Measurements from ENCODE around the gene LIN37.

Gene LIN37

DNA sequence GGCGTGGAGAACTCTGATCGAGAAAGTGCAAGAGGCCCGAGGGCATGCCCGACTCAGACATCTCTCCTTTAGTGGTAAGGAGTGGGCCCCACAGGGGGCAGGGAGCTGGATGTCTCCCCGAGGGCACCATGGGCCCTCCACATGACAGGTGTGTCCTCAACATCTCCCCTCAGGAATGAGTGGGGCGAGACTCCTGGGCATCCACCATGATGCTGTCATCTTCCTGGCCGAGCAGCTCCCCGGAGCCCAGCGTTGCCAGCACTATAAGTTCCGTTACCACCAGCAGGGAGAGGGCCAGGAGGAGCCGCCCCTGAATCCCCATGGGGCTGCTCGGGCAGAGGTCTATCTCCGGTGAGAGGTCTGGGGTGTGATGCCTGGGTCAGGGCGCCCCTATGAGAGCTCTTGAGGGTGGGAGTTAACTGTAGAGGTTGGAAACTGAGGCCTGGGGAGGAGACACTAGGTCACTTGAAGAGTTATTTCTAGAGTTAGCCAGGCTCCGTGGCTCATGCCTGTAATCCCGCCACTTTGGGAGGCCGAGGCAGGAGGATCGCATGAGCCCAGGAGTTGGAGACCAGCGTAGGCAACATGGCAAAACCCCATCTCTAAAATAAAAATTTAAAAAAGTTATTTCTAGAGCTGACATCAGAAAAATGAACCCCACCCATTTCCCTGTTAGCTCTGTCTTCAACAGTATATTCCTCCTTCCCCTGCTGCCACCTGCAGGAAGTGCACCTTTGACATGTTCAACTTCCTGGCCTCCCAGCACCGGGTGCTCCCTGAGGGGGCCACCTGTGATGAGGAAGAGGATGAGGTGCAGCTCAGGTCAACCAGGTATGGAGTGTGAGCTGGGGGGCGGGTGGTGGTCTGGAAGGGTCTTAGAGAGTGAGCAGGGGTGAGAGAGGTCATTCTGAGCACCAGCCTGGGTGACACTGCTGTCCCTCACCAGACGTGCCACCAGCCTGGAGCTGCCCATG is 11.2 kb upstream of the LIN37 start:
- DNase-seq: peak; percentile 36

DNA sequence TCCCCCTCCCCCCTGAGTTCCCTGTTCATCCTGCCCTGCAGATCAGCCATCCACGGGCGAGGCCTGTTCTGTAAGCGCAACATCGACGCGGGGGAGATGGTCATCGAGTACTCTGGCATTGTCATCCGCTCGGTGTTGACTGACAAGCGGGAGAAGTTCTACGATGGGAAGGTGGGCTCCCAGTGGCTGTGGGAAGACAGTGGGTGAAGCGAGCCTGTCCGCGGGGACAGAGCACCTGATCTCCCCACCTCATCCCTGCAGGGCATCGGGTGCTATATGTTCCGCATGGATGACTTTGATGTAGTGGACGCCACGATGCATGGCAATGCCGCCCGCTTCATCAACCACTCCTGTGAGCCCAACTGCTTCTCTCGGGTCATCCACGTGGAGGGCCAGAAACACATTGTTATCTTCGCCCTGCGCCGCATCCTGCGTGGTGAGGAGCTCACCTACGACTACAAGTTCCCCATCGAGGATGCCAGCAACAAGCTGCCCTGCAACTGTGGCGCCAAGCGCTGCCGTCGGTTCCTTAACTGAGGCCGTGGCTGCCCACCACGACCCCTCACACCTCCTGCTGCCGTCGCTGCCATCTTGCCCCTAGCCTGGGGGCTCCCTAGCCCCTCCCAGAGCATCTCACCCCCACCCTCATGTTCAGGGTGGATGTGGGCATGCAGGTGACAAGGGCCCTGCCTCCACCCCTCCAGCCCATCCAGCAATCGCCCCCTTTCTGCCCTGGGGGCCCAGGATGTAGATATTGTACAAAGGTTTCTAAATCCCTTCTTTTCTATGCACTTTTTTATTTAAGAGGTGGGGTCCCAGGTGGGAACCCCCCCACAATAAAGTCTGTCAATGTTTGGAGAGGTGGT is 10.1 kb upstream of the LIN37 start:
- no peak for DNase-seq

DNA sequence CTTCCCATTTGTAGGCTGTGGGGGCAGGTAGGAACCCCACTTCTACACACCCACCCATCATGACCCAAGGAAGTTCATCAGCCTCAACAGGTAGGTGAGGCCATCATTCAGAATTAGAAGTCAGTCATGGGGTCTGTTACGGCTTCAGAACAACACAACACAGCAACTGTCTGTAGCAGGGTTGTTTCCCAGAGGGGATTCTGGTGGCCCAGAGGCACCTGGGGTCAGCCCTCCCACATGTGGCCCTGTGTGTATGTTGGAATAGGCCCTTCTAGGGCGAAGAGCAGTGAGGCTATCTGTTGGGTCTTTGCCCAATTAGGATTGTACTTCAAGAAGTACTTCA is 9.5 kb upstream of the LIN37 start:
- no peak for DNase-seq

DNA sequence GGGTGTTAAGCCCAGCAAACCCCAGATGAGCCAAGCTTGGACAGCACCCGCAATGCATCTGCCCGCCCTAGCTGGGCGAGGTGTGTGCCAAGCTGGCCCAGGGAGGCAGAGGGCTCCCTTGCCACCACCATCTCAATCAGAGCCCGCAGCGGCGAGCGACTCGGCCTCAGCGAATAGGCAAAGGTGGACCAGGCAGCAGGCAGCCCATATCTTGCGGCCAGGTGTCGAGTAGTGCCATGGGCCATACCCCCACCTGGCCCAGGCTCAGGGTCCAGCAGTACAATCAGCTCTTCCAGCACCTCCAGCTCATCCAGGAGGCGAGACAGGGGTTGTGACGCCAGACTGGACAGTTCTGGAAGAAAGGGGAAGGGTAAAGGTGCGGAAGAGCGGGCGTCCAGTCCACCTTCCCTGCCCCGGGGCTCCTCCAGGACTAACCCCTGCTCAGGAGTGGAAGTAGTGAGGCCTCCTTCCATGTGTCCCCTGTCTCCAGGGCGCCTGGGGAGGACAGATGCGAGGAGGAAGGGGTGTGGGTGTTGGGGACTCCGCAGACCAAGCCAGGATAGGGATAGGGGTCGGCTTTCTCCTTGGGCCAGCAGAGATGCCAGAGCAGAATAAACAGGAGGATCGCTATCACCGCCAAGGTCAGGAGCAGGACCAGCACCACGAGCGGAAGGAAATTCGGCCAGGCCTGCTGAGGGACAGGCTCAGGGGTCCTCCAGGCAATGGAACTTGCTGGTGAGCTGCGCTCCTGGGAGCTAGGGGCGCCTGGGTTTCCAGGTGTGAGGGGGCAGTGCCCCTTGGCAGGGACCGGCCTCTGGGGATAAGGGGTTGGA is 8.9 kb upstream of the LIN37 start:
- no peak for DNase-seq

DNA sequence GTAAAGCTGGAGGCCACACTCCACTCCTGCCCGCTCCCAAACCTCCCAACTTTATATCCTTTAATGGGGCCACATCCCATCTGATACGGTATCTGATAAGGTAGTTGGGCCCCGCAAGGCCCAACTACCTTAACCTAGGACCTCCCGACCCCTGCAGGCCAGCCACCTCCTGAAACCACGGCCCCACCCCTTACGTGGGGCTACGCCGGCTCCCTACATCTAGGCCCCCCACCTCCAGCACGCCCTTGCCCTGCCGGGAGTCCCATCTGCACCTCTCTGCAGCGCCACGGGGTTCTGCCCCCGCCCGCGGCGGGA is 8.3 kb upstream of the LIN37 start:
- DNase-seq: no peak

DNA sequence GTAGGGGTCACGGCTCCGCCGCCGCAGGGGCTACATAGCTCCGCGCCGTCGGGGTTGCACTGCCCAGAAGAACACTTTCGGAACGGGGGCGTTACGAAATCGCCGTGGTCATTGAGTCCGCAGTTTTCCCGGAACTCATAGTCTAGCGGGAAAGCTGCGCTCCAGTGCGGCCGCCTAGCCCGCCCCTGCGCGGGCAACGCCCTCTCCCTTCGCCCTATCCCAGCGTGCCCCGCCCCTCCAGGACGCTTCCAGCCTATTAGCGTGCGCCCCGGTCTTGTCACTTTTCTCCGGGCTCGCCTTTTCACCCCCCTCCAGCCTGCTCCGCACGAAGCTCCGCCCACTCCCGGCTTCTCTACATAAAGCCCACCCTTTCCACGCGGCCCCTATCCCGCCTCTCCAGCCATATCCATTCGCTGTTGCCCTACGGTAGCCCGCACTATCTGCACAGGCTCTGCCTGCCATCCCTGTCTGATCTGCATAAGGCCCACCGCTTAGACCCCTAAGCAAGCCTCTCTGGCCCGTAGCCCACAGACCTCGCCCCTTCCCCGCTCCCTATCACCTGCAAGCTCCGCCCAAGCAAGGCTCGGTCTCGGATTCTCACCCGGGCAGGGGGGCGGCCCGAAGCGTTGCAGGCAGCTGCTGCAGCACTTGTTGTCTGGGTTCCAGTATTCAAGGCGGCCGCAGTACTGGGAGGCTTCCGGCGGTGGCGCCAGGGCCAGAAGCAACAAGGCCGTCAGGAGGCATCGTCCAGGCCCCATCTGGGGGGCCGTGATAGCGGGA is 7.8 kb upstream of the LIN37 start:
- DNase-seq: peak; percentile 95

DNA sequence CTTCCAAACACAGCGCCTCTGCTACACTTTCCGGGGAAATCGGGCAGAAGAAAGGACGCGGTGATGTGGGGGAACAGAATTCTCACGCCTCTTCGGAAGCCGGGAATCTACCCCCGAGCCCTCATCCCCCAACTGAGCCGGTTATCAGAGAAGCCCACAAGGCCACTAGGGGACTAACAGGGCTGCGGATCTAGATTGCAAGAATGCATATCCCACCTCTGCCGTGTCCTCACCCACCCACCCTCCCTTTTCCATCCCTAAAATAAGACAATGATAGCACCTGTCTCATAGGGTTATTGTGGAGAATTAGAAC is 7.2 kb upstream of the LIN37 start:
- no peak for DNase-seq

DNA sequence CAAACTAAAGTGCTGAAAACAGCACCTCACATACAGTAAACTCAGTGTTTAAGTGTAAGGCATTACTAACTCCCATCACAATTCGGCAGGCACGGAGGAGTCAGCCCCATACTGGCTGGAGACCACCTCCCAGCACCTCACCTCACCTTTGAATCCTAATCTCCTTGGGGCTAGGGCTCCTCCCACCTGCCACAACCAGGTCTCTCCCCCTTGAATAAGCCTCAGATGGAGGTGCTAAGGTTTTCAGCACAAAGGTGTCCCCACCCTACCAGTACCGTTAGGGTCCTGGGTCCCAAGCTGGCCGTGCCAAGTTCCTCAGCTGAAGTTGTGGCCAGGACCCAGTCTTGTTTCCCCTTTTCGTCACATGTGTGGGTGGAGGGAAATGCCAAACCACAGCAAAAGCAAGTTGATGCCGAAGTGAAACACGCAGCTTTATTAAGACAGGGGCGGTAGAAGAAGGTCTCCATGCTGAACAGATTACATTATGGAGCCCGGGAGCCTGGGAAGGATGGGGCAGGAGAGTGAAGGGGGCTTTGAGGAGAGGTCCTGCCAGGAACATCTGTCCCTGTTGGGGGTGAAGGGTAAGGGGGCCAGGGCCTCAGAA is 6.2 kb upstream of the LIN37 start, which contains the start of gene IGFLR1:
TSS of gene IGFLR1 (minus strand) at position 332 of the 604 bp plus-strand sequence. CDS start 1,272 bp downstream, outside the sequence.
- DNase-seq: peak; percentile 78

DNA sequence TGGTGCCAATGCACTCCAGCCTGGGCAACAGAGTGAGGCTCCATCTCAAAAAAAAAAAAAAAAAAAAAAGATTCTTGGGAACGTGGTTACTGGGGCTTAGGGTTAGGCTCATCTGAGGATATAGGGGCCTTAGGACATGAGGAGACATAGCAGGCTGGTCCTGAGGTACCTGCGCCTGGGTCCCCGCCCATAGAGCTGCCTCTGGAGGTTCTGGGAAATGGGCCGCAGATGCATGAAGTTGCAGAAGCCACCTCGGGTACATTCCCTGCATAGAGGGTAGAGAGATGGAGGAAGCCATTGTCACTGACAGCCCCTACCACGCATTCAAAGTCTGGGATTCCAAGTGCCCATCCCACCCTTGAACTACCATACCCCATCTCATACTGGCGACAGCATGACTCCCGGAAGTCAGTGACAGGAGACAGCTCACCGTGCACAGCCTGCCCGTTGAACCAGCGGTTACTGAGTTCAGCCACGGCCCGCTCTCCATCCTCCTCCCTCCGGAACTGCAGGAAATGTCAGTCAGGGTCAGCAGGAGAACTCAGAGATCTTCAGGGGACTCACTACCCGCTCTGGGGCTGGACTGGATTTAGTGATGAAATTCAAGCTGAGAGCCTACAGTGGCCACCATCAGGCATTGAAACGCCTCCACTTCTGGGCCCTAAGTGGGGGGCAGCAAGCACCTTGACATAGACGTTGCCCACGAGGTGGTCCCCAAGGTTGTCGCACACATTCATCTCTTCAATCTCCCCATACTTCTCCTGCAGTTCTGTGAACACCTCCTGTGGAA is 4.5 kb upstream of the LIN37 start:
- no peak for DNase-seq

DNA sequence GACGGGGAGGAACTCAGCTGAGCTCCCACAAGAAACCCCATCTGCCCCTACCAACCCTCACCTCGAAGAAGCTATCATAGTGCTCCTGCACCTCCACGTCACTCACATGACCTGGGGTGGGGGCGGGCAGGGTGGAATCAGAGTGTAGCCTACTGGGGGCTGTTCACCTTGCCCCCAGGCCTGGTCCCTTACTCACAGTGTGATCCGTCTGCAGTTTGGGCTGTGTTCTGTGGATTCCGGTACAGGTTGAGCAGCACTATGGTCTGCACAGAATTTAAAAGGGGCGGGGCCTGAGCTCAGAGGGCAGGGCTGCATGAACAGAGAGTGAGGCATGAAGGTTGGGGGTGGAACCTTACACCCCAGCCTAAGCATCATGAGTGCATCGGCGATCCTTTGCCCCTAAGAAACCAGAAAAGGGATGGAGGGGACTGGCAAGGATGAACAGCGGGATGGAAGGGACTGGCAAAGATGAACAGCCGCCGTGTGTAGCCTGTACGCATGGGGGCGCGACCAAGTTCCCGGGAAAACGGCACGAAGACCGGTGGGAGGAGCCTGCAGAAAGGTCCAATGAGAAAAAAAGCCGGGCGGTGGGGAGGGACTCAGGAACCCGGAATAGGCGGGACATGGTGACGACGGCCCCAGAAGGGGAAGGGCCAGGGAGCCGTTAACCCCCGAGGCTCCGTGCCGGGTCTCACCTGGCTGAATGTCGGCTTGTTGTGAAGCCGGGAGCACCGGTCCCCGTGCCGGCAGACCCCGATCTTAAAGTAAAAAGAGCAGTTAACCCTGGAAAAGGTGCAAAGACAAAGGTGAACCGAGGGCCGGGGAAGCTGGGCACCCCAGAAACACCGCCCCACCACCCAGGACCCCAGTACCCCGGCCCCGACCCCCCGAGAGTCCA is 3.7 kb upstream of the LIN37 start:
- DNase-seq: peak; percentile 96

DNA sequence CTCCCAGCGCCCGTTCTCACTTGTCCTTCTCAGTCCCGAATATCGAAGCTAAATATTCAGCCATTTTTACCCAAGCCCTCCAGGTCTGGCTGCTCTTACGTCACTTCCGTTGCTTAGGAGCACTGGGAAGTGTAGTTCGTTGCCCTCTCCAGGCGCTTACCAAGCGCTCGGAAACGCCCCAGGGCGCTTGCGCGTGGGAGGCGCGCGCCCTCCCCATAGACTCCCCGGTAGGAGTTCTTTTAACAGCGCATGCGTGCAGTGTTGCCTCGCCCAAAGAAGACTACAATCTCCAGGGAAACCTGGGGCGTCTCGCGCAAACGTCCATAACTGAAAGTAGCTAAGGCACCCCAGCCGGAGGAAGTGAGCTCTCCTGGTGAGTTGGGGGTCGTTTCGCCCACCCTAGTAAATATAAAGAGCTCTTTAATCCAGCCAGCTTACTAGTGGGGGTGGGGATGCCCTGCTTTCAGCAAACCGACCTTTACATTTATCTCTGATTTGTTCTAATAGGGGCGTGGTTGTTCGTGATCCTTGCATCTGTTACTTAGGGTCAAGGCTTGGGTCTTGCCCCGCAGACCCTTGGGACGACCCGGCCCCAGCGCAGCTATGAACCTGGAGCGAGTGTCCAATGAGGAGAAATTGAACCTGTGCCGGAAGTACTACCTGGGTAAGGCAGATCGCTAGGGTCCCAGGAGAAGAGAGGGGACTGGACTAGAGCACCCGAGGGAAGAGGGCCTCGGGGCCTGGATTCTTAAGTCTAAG is 2.9 kb upstream of the LIN37 start, which contains the start of the genes PSENEN and U2AF1L4:
TSS of gene PSENEN (plus strand) at position 324 of the 759 bp plus-strand sequence. CDS start at position 604, 280 bp downstream.
TSS of gene U2AF1L4 (minus strand) at position 91 of the 759 bp plus-strand sequence. CDS start at position 64, 27 bp downstream.
- DNase-seq: peak; percentile 99

DNA sequence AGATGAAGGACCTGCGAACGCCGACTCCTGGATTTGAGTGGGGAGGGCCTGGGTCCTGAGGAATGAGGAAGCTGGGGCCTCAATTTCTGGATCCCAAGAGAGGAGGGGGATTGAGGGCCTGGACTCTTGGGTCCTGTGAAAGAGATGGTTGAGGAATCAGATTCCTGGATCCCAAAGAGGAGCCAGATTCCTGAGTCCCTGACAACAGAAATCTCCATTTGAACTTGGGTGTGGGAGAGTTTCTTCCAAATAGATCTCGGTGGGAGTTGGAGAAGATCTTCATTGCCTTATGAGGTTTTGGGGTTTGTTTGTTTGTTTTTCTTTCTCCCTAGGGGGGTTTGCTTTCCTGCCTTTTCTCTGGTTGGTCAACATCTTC is 2.3 kb upstream of the LIN37 start:
- DNase-seq: no peak

DNA sequence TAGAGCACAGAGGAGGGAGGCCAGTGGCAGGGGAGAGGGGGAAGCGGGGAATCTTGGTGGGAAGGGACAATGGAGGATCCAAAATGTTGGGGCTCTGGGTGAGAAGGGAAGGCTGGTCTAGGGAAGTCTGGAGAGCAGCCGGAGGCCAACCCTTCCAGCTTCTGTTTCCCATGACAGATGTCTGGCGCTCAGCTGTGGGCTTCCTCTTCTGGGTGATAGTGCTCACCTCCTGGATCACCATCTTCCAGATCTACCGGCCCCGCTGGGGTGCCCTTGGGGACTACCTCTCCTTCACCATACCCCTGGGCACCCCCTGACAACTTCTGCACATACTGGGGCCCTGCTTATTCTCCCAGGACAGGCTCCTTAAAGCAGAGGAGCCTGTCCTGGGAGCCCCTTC is 1.8 kb upstream of the LIN37 start:
- DNase-seq: no peak

DNA sequence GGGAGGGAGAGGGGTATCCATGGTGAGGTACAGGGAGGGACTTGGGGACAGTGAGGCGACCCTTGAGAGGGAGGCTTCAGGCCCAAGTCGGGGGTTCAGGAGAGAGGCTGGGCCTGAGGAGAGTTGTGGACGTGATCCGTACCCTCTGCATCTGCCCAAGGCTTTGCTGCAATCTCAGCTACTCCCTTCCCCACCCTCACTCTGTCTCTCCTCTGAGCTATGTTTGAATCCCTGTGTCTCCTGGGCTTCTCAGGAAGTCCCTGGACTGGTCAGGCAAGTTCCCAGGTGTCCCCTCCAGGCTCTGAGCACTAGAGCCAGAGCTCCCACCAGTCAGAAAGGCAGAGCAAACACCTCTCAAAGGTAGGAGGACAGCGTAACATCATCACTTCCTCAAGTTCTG is 1.8 kb downstream of the LIN37 start:
- no peak for DNase-seq

DNA sequence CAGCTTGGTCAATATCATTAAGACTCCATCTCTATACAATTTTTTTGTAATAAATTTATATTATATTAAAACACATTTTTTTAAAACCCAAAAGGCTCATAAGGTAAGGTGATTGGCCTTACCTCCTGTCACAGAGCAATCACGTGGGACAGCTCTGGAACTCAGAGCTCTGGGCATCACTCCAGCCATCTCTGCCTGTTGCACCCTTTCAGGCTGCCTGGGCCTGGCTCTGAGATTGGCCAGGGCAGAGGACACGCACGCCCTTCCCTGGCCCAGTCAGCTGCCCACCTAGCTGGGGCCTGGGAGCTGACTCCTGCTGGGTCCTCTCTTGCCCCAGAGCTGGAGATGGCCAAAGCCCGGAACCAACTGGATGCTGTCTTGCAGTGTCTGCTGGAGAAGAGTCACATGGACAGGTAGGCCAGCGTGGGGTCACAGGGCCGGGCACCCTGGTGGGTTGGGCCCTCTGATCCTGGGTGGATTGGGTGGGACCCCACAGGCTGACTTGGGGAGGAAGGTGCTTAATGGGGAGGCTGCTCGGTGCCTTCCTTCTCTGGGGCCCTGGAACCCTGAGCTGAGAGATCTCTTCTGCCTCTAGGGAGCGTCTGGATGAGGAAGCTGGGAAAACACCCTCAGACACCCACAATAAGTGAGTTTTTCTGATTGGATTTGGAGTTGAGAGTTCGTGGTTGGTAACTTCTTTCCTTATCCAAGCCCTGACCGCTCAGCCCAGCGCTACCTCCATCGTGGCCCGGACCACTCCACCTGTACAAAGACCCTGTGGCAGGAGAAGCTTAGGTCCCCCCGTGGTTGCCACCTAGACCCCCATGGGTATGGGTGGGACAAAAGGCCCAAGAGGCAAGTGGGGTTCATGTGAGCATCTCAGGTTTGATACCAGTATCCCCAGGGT is 3.7 kb downstream of the LIN37 start:
- no peak for DNase-seq

DNA sequence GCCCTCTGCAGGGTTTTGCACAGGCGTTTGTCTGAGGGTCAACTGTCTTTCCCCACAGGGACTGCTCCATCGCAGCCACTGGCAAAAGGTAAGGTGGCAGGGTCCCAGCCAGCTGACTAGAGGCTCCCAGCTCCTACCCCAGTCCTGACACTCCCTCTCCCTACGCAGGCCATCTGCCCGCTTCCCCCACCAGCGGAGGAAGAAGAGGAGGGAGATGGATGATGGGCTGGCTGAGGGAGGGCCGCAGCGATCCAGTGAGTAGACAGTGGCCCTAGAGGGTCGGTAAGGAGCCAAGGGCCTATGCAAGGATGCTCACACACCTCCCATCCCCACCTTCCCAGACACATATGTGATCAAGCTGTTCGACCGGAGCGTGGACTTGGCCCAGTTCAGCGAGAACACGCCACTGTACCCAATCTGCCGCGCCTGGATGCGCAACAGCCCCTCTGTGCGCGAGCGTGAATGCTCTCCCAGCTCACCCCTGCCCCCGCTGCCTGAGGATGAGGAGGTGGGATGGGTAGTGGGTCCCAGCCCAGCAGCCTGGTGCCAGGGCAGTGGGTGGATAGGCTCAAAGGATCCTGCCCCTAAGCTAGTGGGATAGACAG is 4.5 kb downstream of the LIN37 start:
- DNase-seq: no peak

DNA sequence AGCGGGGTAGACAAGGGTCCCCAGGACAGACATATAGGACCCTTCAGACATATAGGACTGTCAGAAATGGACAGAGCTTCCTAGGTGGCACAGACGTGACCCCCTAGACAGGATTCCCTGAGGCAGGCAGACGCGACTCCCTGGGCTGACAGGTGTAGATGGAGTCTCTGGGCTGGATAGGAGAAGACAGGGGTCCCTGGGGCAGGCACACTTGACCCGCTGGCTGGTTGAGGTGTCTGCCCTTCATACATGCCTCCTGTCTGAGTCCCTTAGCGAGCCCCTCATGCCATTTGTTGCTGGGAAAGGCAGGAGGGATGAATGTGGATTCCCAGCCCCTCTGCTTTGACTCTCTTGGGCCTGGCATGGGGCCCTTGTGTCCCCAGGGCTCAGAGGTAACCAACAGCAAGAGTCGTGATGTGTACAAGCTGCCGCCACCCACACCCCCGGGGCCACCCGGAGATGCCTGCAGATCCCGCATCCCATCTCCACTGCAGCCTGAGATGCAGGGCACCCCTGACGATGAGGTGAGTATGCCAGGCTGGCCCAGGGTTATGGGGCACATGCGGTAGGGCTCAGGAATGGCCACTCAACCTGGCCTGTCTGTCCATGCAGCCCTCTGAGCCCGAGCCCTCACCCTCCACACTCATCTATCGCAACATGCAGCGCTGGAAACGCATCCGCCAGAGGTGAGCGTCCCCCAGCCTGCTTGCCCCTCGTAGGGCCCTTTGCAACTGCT is 5.4 kb downstream of the LIN37 start:
- no peak for DNase-seq
